ENCODE data around the gene TBXAS1. TPM values are rescaled to one million over a fixed set of nuclear protein-coding genes. Genes with fewer than 3 reads are reported as not detected.

The TBXAS1 gene
- total RNA-seq, 2 experiments from 2014 or later = 1.5 to 1.8 TPM

- CTCF ChIA-PET = interaction anchor here (1.0 kb wide), 1 partner anchor 9 kb away, joined by 3 read pairs; no protein-coding TSS in a partner anchor
Measured at GRCh38 chr7:139852482-139852845, 23.4 kb downstream of the TBXAS1 start.

GRCh38 chr7:139853506-139854123 is 24.6 kb downstream of the TBXAS1 start:
- ChIA-PET CTCF (no interaction called here), POLR2A (no interaction called here)

More at GRCh38 chr7:139852482-139852845, 23.4 kb downstream of the TBXAS1 start:
- POLR2A ChIA-PET = no interaction called here

GRCh38 chr7:139854124-139854511 is 25.1 kb downstream of the TBXAS1 start:
- ChIA-PET CTCF (interaction anchor here (1.2 kb wide), 1 partner anchor 208 kb away, joined by 3 read pairs; no protein-coding TSS in a partner anchor), POLR2A (no interaction called here)

- POLR2A ChIA-PET = no interaction called here
- CTCF ChIA-PET = interaction anchor here (1.2 kb wide), 1 partner anchor 209 kb away, joined by 3 read pairs; no protein-coding TSS in a partner anchor
Measured at GRCh38 chr7:139854803-139855497, 25.9 kb downstream of the TBXAS1 start.

GRCh38 chr7:139855498-139856270 is 26.6 kb downstream of the TBXAS1 start:
- ChIA-PET CTCF (interaction anchor here (1.2 kb wide), 1 partner anchor 210 kb away, joined by 3 read pairs; no protein-coding TSS in a partner anchor), POLR2A (no interaction called here)

- CTCF ChIA-PET = interaction anchor here (0.6 kb wide), 1 partner anchor 1446 kb away, joined by 4 read pairs; no protein-coding TSS in a partner anchor
- POLR2A ChIA-PET = interaction anchor here (0.6 kb wide), 1 partner anchor 199 kb away, joined by 3 read pairs; no protein-coding TSS in a partner anchor
Measured at GRCh38 chr7:139857791-139858190, 28.7 kb downstream of the TBXAS1 start.

- ChIA-PET POLR2A (no interaction called here), CTCF (interaction anchor here (1.0 kb wide), 1 partner anchor 23 kb away, joined by 3 read pairs; no protein-coding TSS in a partner anchor)
Measured at GRCh38 chr7:139860090-139860775, 31.2 kb downstream of the TBXAS1 start.

- CTCF ChIA-PET = no interaction called here
- POLR2A ChIA-PET = no interaction called here
Measured at GRCh38 chr7:139861803-139862202, 32.7 kb downstream of the TBXAS1 start.

GRCh38 chr7:139866047-139866837 is 37.2 kb downstream of the TBXAS1 start:
- ChIA-PET POLR2A (interaction anchor here (0.6 kb wide), 1 partner anchor 218 kb away, joined by 3 read pairs; no protein-coding TSS in a partner anchor), CTCF (no interaction called here)

GRCh38 chr7:139867847-139868246 is 38.8 kb downstream of the TBXAS1 start:
- POLR2A ChIA-PET = no interaction called here

GRCh38 chr7:139869886-139870285 is 40.8 kb downstream of the TBXAS1 start:
- ChIA-PET POLR2A (no interaction called here), CTCF (no interaction called here)

More at GRCh38 chr7:139867847-139868246, 38.8 kb downstream of the TBXAS1 start:
- CTCF ChIA-PET = no interaction called here

GRCh38 chr7:139870380-139870779 is 41.3 kb downstream of the TBXAS1 start:
- ChIA-PET POLR2A (no interaction called here), CTCF (no interaction called here)

GRCh38 chr7:139871331-139871730 is 42.3 kb downstream of the TBXAS1 start:
- ChIA-PET CTCF (no interaction called here), POLR2A (no interaction called here)

- POLR2A ChIA-PET = no interaction called here
Measured at GRCh38 chr7:139871820-139872219, 42.8 kb downstream of the TBXAS1 start.

GRCh38 chr7:139873593-139874301 is 44.7 kb downstream of the TBXAS1 start:
- ChIA-PET CTCF (no interaction called here), POLR2A (no interaction called here)

More at GRCh38 chr7:139871820-139872219, 42.8 kb downstream of the TBXAS1 start:
- CTCF ChIA-PET = no interaction called here

- POLR2A ChIA-PET = no interaction called here
Measured at GRCh38 chr7:139874302-139874629, 45.2 kb downstream of the TBXAS1 start.

GRCh38 chr7:139875821-139876241 is 46.8 kb downstream of the TBXAS1 start:
- CTCF ChIA-PET = no interaction called here
- POLR2A ChIA-PET = no interaction called here

More at GRCh38 chr7:139874302-139874629, 45.2 kb downstream of the TBXAS1 start:
- CTCF ChIA-PET = no interaction called here

GRCh38 chr7:139876622-139877283 is 47.7 kb downstream of the TBXAS1 start:
- POLR2A ChIA-PET = no interaction called here
- CTCF ChIA-PET = no interaction called here
